H1 (cell line): ENCODE results near the gene RBM10. TPM values are rescaled to one million over a fixed set of nuclear protein-coding genes. Genes with fewer than 3 reads are reported as not detected.

ENCODE experiments used
- CTCF ChIA-PET: fragments of 300-600 bp; sonication (Branson Sonifier 250); formaldehyde crosslinking; loops from one replicate; lab custom pipeline; 2021; ENCODE audit not compliant: partially characterized antibody; lab: Charles Lee
- POLR2A ChIA-PET: fragments of 300-600 bp; sonication (Branson Sonifier 250); formaldehyde crosslinking; loops from one replicate; lab custom pipeline; 2021; ENCODE audit warnings: inconsistent platforms; ENCODE audit not compliant: partially characterized antibody; lab: Charles Lee
- DNase-seq, 2 experiments: peaks; one replicate each; pipeline versions ENCODE4 v3.0.0 to v3.0.0-alpha.2; 2010 to 2022; ENCODE audit warnings: low spot score in 2 of 2, low read depth in 1 of 2, mixed read lengths in 1 of 2
- FAIRE-seq: peaks from 2 replicates; lab custom pipeline; 2011; peaks lifted over from hg19 to GRCh38; lab: Jason Lieb, UNC
- H2AFZ ChIP-seq: 2 replicates; pipeline ENCODE4 v1.8.1; 2012; ENCODE audit warnings: low read length, inconsistent platforms
- H2AK5ac ChIP-seq: 2 replicates; pipeline ENCODE4 v1.6.1; 2013; ENCODE audit warnings: low read depth, low read length
- H2BK120ac ChIP-seq: replicated peaks from 2 replicates; pipeline ENCODE3; 2013; ENCODE audit warnings: low read depth, low read length, inconsistent platforms
- H2BK12ac ChIP-seq: 2 replicates; pipeline ENCODE4 v1.6.1; 2013; ENCODE audit warnings: low read depth, low read length
- H2BK15ac ChIP-seq: 2 replicates; pipeline ENCODE4 v1.6.1; 2013; ENCODE audit warnings: low read length
- H2BK20ac ChIP-seq: 2 replicates; pipeline ENCODE4 v1.6.1; 2013; ENCODE audit warnings: low read length
- H2BK5ac ChIP-seq: 2 replicates; pipeline ENCODE4 v1.6.1; 2013; ENCODE audit warnings: low read depth, low read length
- H3K14ac ChIP-seq: 2 replicates; pipeline ENCODE4 v1.6.1; 2013; ENCODE audit warnings: inconsistent platforms; ENCODE audit not compliant: insufficient read length
- H3K18ac ChIP-seq: 2 replicates; pipeline ENCODE4 v1.6.1; 2013; ENCODE audit warnings: low read length; ENCODE audit errors: extremely low read depth
- H3K23ac ChIP-seq: 2 replicates; pipeline ENCODE4 v1.6.1; 2013; ENCODE audit warnings: inconsistent platforms; ENCODE audit not compliant: insufficient read length
- H3K23me2 ChIP-seq: 2 replicates; pipeline ENCODE4 v1.6.1; 2013; ENCODE audit warnings: low read depth, low read length
- H3K27ac ChIP-seq: 2 replicates; pipeline ENCODE4 v1.6.1; 2011; ENCODE audit warnings: low read depth, low read length, inconsistent platforms
- H3K27me3 ChIP-seq, 4 experiments: replicated peaks in 1 of 4; 1 replicate in 1 of 4; 2 replicates in 3 of 4; pipeline versions ENCODE4 v1.6.1 to v1.8.1; 2011 to 2013; ENCODE audit warnings: low read length in 3 of 4, mild to moderate bottlenecking in 3 of 4, inconsistent platforms in 2 of 4, mixed read lengths in 2 of 4, moderate library complexity in 1 of 4; ENCODE audit not compliant: control insufficient read depth in 3 of 4, insufficient read depth in 3 of 4; ENCODE audit errors: extremely low read depth in 1 of 4
- H3K36me3 ChIP-seq, 4 experiments: 2 replicates each; pipeline versions ENCODE4 v1.6.1 to v1.8.1; 2011 to 2013; ENCODE audit warnings: mild to moderate bottlenecking in 4 of 4, low read length in 3 of 4, moderate library complexity in 2 of 4, control low read depth in 1 of 4, inconsistent platforms in 1 of 4; ENCODE audit not compliant: insufficient read depth in 4 of 4, control insufficient read depth in 2 of 4
- H3K4ac ChIP-seq: replicated peaks from 2 replicates; pipeline ENCODE3; 2013; ENCODE audit warnings: low read length, low read depth, mixed read lengths, inconsistent platforms; ENCODE audit not compliant: insufficient read length
- H3K4me1 ChIP-seq, 4 experiments: replicated peaks in 1 of 4; 1 replicate in 1 of 4; 2 replicates in 3 of 4; pipeline versions ENCODE4 v1.6.1 to v1.8.1; 2011 to 2013; ENCODE audit warnings: low read length in 3 of 4, inconsistent platforms in 2 of 4, mixed read lengths in 1 of 4; ENCODE audit not compliant: insufficient read depth in 4 of 4, control insufficient read depth in 3 of 4
- H3K4me2 ChIP-seq, 2 experiments: 2 replicates each; pipeline versions ENCODE4 v1.6.1 to v1.8.1; 2011 to 2013; ENCODE audit warnings: low read depth in 2 of 2, low read length in 2 of 2, control low read depth in 1 of 2, inconsistent platforms in 1 of 2, mild to moderate bottlenecking in 1 of 2; ENCODE audit not compliant: insufficient read depth in 1 of 2
- H3K4me3 ChIP-seq, 4 experiments: fragments of 200-600, 300-600 bp in 1 of 4; sonication (generic), shearing (Covaris generic), sonication (Bioruptor Twin) in 1 of 4; 2 replicates each; pipeline versions ENCODE4 v1.5.1 to v1.8.1; 2011 to 2016; ENCODE audit warnings: low read length in 4 of 4, low read depth in 3 of 4, control low read depth in 2 of 4, inconsistent platforms in 2 of 4, mild to moderate bottlenecking in 2 of 4, mixed read lengths in 1 of 4, moderate library complexity in 1 of 4; ENCODE audit not compliant: insufficient read depth in 2 of 4; ENCODE audit errors: extremely low read depth in 1 of 4
- H3K56ac ChIP-seq: replicated peaks from 2 replicates; pipeline ENCODE3; 2013; ENCODE audit warnings: low read depth, mild to moderate bottlenecking, mixed read lengths, low read length, inconsistent platforms; ENCODE audit not compliant: insufficient read length
- H3K79me1 ChIP-seq: 2 replicates; pipeline ENCODE4 v1.6.1; 2013; ENCODE audit warnings: low read depth, low read length, control low read depth
- H3K79me2 ChIP-seq, 2 experiments: 2 replicates each; pipeline versions ENCODE4 v1.6.1 to v1.8.1; 2012 to 2013; ENCODE audit warnings: low read length in 2 of 2, mild to moderate bottlenecking in 2 of 2, inconsistent platforms in 1 of 2; ENCODE audit not compliant: insufficient read depth in 2 of 2, control insufficient read depth in 1 of 2
- H3K9ac ChIP-seq, 4 experiments: replicated peaks in 1 of 4; 1 replicate in 1 of 4; 2 replicates in 3 of 4; pipeline versions ENCODE4 v1.6.1 to v1.8.1; 2011 to 2013; ENCODE audit warnings: low read depth in 3 of 4, low read length in 3 of 4, control low read depth in 2 of 4, mild to moderate bottlenecking in 2 of 4, moderate library complexity in 2 of 4, inconsistent platforms in 1 of 4; ENCODE audit errors: extremely low read depth in 1 of 4
- H3K9me3 ChIP-seq, 2 experiments: 2 replicates each; pipeline versions ENCODE4 v1.6.1 to v1.8.1; 2012 to 2013; ENCODE audit warnings: mild to moderate bottlenecking in 2 of 2, moderate library complexity in 2 of 2, control low read depth in 1 of 2, inconsistent platforms in 1 of 2, low read depth in 1 of 2, low read length in 1 of 2, mixed read lengths in 1 of 2; ENCODE audit not compliant: insufficient read depth in 2 of 2
- H4K20me1 ChIP-seq, 2 experiments: replicated peaks in 1 of 2; 2 replicates each; pipeline versions ENCODE3 to v1.8.1; 2011 to 2013; ENCODE audit warnings: inconsistent platforms in 2 of 2, low read length in 2 of 2, mild to moderate bottlenecking in 1 of 2; ENCODE audit not compliant: insufficient read depth in 2 of 2, control insufficient read depth in 1 of 2
- H4K5ac ChIP-seq: 2 replicates; pipeline ENCODE4 v1.6.1; 2013; ENCODE audit warnings: low read length, low read depth, mixed read lengths, inconsistent platforms; ENCODE audit not compliant: insufficient read length
- H4K8ac ChIP-seq: 2 replicates; pipeline ENCODE4 v1.8.0; 2013; ENCODE audit warnings: mild to moderate bottlenecking, moderate library complexity, low read length, inconsistent platforms; ENCODE audit not compliant: insufficient read depth; ENCODE audit errors: extremely low read depth
- H4K91ac ChIP-seq: replicated peaks from 2 replicates; pipeline ENCODE3; 2013; ENCODE audit warnings: low read length, mixed read lengths, inconsistent platforms; ENCODE audit not compliant: insufficient read length
- EGR1 ChIP-seq: IDR thresholded peaks from 2 replicates; pipeline ENCODE4 v1.6.1; 2011; ENCODE audit warnings: low read depth, low read length, borderline replicate concordance
- WGBS, 2 experiments: shearing (Covaris generic) in 1 of 2; methylation state at CpG; one replicate each; pipeline versions ENCODE4 v1.1.6 to v1.1.7; 2013 to 2015; ENCODE audit warnings: low lambda C conversion rate in 2 of 2, mixed read lengths in 2 of 2, inconsistent platforms in 1 of 2, low coverage in 1 of 2, missing lambda C conversion rate in 1 of 2; ENCODE audit not compliant: insufficient replicate concordance in 2 of 2, insufficient coverage in 1 of 2, insufficient read length in 1 of 2; ENCODE audit errors: extremely low coverage in 1 of 2, missing lambda C conversion rate in 1 of 2; 5-methylcytosine and 5-hydroxymethylcytosine counted together
- polyA plus RNA-seq, 7 experiments: library from polyadenylated mRNA; depleted of rRNA in 3 of 7; stranded (reverse) in 5 of 7; unstranded in 2 of 7; fragments of >200 nt in 5 of 7; fragments of 200-250 nt in 2 of 7; gene quantifications; 1 replicate in 5 of 7; 2 replicates in 1 of 7; 4 replicates in 1 of 7; pipeline versions ENCODE4 v1.2.1 to v1.2.3, GENCODE V29; 2011 to 2013; ENCODE audit warnings: missing spikeins in 2 of 7, mixed read lengths in 2 of 7
- total RNA-seq: library from RNA; stranded (reverse); fragmentation: NEBNext Ultra II Directional; extraction: Animal tissue kit (Norgen Biotek cat#: 25700); gene quantifications from 2 replicates; pipeline ENCODE4 v1.2.1, GENCODE V29; 2021

RBM10 gene
- total and polyA plus RNA-seq, 2 of the 8 experiments (the other 6 are each of a cell fraction or from before 2014, with no cell fraction given) = 35.7 to 64.0 TPM

DNA sequence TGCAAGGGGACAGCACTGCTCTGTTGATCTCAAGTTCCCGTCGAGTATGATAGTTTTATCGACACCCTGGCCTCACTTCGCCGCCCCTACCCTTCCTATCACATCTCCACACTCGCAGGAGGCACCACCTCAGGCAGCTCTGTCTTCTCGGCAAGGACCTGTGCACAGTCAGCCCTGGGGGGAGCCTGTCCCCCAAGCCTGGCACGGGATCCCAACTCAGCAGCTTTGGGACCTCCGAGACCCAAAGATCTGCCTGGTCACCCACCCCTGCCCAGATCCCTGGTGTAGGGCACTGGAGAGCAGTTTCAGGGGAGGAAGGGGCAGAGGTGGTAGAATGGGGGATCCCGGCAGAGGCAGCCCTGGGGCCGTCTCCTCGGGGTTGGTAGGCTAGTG lies 30.6 kb downstream of the RBM10 start:
- H2BK12ac ChIP-seq = no peak overlapping the region
- no peak overlapping the region for H3K18ac ChIP-seq
- no peak overlapping the region for H3K4me2 ChIP-seq
- 97% methylated on average over 5 of the region's 12 CpGs; no CpG with 5 or more reads in 1 of the 2 experiments for WGBS, 2 experiments
- DNase-seq (no peak), FAIRE-seq (no peak)
- H3K27ac ChIP-seq = no peak overlapping the region
- H2AK5ac ChIP-seq = no peak overlapping the region
- H3K23me2 ChIP-seq = no peaks in the 10 kb centered on the region
- no peak overlapping the region for H3K14ac ChIP-seq
- H2BK20ac ChIP-seq = no peak overlapping the region
- no peaks in the 10 kb centered on the region for H3K79me2 ChIP-seq
- H3K4ac ChIP-seq = no peak overlapping the region
- H2BK15ac ChIP-seq = no peak overlapping the region
- no peak overlapping the region for H2BK120ac ChIP-seq
- TF ChIP-seq EGR1 = no peak
- no peak overlapping the region for H4K8ac ChIP-seq
- no peaks in the 10 kb centered on the region for H3K9me3 ChIP-seq
- H2BK5ac ChIP-seq = no peak overlapping the region
- no peaks in the 10 kb centered on the region for H3K4me1 ChIP-seq
- no peak overlapping the region for H3K9ac ChIP-seq
- no peaks in the 10 kb centered on the region for H3K27me3 ChIP-seq
- POLR2A ChIA-PET = interaction anchor here (0.6 kb wide), 1 partner anchor 207 kb away, joined by 4 read pairs; no protein-coding TSS in a partner anchor
- peaks cover 2 to 44% (median 24%) of the 10 kb centered on the region in 4 experiments; a peak in 7 of 8 replicates for H3K36me3 ChIP-seq
- peaks cover 0 to 4% of the 10 kb centered on the region in 2 experiments for H4K20me1 ChIP-seq
- no peak overlapping the region for H3K56ac ChIP-seq
- no peaks in the 10 kb centered on the region; the same call in 1 of the 2 replicates for H3K79me1 ChIP-seq
- no peak overlapping the region for H4K91ac ChIP-seq
- H4K5ac ChIP-seq = no peak overlapping the region
- no peak overlapping the region for H3K4me3 ChIP-seq
- CTCF ChIA-PET = interaction anchor here (0.7 kb wide), 1 partner anchor 25 kb away, joined by 3 read pairs; no protein-coding TSS in a partner anchor
- H2AFZ ChIP-seq = no peak overlapping the region
- H3K23ac ChIP-seq = no peak overlapping the region
